ENCODE measurements around the gene MYO9A.

MYO9A gene

DNA sequence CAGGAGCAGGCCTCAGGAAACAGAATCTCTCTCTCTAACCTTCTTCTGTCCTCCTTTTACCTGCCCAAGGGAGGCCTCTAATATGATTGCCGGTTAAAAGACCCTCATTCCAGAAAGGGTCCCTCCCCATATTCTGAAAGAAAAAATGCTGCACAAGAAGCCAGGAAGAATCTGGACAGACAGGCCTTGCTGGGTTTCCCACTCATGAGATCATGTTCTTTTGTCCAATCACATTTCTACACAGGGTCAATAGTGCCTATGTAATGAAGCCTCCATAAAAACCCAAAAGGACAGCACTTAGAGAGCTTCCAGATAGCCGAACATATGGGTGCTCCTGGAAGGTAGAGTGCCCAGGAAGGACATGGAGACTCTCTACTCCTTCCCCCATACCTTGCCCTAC is 146.0 kb downstream of the MYO9A start:
- DNase-seq (ENCODE audit: low read depth): no peak
- TF ChIP-seq, protein P1, sequence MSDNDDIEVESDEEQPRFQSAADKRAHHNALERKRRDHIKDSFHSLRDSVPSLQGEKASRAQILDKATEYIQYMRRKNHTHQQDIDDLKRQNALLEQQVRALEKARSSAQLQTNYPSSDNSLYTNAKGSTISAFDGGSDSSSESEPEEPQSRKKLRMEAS (IDR thresholded peaks at IDR 0.05; ENCODE audit: low read depth, low read length): no peak
- TF ChIP-seq POLR2A (IDR thresholded peaks at IDR 0.05; ENCODE audit: extremely low read depth, insufficient read length) (no peak), MYC (IDR thresholded peaks at IDR 0.05; ENCODE audit: low read depth, low read length) (no peak)
- TF ChIP-seq, protein P2, sequence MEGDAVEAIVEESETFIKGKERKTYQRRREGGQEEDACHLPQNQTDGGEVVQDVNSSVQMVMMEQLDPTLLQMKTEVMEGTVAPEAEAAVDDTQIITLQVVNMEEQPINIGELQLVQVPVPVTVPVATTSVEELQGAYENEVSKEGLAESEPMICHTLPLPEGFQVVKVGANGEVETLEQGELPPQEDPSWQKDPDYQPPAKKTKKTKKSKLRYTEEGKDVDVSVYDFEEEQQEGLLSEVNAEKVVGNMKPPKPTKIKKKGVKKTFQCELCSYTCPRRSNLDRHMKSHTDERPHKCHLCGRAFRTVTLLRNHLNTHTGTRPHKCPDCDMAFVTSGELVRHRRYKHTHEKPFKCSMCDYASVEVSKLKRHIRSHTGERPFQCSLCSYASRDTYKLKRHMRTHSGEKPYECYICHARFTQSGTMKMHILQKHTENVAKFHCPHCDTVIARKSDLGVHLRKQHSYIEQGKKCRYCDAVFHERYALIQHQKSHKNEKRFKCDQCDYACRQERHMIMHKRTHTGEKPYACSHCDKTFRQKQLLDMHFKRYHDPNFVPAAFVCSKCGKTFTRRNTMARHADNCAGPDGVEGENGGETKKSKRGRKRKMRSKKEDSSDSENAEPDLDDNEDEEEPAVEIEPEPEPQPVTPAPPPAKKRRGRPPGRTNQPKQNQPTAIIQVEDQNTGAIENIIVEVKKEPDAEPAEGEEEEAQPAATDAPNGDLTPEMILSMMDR (IDR thresholded peaks at IDR 0.05; ENCODE audit: low read depth, low read length): no peak
- H3K4me3 ChIP-seq (ENCODE audit: low read depth, low read length): no peak overlapping the region

DNA sequence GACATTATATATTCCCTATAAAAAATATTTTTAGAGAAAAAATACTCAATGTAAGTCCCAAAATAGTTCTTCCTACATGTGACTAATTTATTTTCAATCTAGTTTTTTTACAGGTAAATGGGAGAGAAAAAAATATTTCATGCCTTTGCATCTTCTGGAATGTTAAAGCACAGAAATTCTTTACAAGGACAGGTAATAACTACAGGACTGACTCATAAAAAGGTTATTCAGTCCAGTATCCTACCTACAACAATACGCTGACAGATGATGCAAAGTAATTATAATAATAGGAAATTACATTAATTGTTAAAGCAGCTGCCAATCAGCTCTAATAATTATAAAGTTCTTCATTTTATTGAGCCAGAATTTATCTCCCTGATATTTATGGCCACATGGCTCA is 147.5 kb downstream of the MYO9A start:
- no peak overlapping the region for H3K4me3 ChIP-seq (ENCODE audit: low read depth, low read length)
- TF ChIP-seq POLR2A (IDR thresholded peaks at IDR 0.05; ENCODE audit: extremely low read depth, insufficient read length) (no peak), MYC (IDR thresholded peaks at IDR 0.05; ENCODE audit: low read depth, low read length) (no peak)
- TF ChIP-seq, protein P1 (IDR thresholded peaks at IDR 0.05; ENCODE audit: low read depth, low read length): no peak
- TF ChIP-seq, protein P2 (IDR thresholded peaks at IDR 0.05; ENCODE audit: low read depth, low read length): no peak
- DNase-seq (ENCODE audit: low read depth): no peak

DNA sequence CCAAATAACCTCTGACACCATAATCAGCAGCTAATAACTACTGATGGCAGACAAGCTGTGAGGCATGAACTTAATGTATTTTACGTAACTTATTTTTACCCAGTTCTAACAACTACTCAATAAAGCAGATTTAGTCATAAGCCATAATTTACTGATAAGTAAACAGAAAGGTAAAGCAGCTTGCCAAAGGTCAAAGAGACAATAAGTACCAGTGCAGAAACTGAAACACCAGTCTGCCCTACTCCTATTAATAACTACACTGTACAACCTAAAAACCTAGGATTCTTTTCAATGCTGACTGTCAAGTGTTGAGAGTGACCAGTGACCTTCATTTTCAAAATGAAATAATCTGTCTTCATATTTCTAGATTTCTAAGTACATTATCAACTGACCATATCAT is 155.4 kb downstream of the MYO9A start:
- no peak overlapping the region for H3K4me3 ChIP-seq (ENCODE audit: low read depth, low read length)
- TF ChIP-seq, protein P2 (IDR thresholded peaks at IDR 0.05; ENCODE audit: low read depth, low read length): no peak
- TF ChIP-seq POLR2A (IDR thresholded peaks at IDR 0.05; ENCODE audit: extremely low read depth, insufficient read length): no peak
- TF ChIP-seq, protein P1 (IDR thresholded peaks at IDR 0.05; ENCODE audit: low read depth, low read length): no peak
- no peak for TF ChIP-seq MYC (IDR thresholded peaks at IDR 0.05; ENCODE audit: low read depth, low read length)
- DNase-seq (ENCODE audit: low read depth): no peak

DNA sequence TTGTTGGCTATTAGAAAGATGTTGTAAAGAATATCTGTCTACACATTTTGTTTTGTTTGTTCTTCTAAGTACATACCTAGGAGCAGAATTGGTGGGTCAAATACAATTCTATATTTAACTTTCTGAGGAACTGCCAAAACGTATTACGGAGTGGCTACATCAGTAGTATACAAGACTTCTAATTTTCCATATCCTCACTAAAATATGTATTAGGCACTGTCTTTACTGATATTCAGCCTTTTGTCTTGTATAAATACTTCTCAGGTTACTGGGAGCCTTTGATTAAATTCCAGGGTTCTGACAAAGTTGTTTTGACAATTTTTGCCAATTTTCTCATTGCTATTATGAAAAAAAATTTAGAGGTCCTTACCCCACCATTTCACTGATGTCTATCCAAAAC is 160.9 kb downstream of the MYO9A start:
- no peak overlapping the region for H3K4me3 ChIP-seq (ENCODE audit: low read depth, low read length)
- DNase-seq (ENCODE audit: low read depth): no peak
- no peak for TF ChIP-seq POLR2A (IDR thresholded peaks at IDR 0.05; ENCODE audit: extremely low read depth, insufficient read length)
- TF ChIP-seq, protein P1 (IDR thresholded peaks at IDR 0.05; ENCODE audit: low read depth, low read length): no peak
- TF ChIP-seq, protein P2 (IDR thresholded peaks at IDR 0.05; ENCODE audit: low read depth, low read length): no peak
- TF ChIP-seq MYC (IDR thresholded peaks at IDR 0.05; ENCODE audit: low read depth, low read length): no peak

DNA sequence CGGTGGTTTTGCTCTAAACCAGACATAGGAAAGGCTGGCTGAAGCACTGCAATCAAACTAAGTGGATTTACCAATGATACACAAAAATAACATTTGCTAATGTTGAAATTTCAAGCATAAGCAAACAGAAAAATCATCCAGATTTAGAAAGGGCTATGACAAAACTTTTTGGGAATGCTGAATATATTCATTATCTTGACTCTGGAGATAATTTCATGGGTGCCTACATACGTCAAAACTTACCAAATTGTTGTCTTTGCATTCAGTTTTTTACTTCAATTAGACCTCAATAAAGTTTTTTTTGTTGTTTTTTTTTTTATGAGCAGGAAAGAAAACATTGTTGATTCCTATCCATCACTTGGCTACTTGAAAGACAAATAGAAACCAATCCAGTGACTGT is 166.8 kb downstream of the MYO9A start:
- DNase-seq (ENCODE audit: low read depth): no peak
- TF ChIP-seq MYC (IDR thresholded peaks at IDR 0.05; ENCODE audit: low read depth, low read length) (no peak), POLR2A (IDR thresholded peaks at IDR 0.05; ENCODE audit: extremely low read depth, insufficient read length) (no peak)
- TF ChIP-seq, protein P2 (IDR thresholded peaks at IDR 0.05; ENCODE audit: low read depth, low read length): no peak
- TF ChIP-seq, protein P1 (IDR thresholded peaks at IDR 0.05; ENCODE audit: low read depth, low read length): no peak
- H3K4me3 ChIP-seq (ENCODE audit: low read depth, low read length): no peak overlapping the region

DNA sequence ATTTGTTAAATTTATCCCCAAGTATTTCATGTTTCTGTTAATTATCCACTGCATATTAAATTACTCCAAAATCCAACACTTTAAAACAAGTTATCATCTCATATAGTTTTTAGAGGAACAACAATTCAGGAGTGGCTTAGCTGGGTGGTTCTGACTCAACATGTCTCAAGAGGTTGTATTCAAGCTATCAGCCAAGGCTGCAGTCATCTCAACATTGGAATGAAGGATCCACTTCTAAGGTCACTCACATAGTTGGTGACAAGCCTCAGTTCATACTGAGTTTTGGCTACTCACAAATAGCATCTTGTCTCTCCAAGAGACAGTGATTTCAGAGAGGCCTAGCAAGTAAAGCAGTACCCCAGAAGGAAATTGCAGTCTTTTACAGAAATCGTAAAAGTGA is 172.9 kb downstream of the MYO9A start:
- no peak for DNase-seq (ENCODE audit: low read depth)
- TF ChIP-seq POLR2A (IDR thresholded peaks at IDR 0.05; ENCODE audit: extremely low read depth, insufficient read length) (no peak), MYC (IDR thresholded peaks at IDR 0.05; ENCODE audit: low read depth, low read length) (no peak)
- TF ChIP-seq, protein P1 (IDR thresholded peaks at IDR 0.05; ENCODE audit: low read depth, low read length): no peak
- TF ChIP-seq, protein P2 (IDR thresholded peaks at IDR 0.05; ENCODE audit: low read depth, low read length): no peak

More for the DNA sequence above, 172.9 kb downstream of the MYO9A start:
- H3K4me3 ChIP-seq (ENCODE audit: low read depth, low read length): no peak overlapping the region
